Activated naive CD4-positive, alpha-beta T cell (primary cell): ENCODE results near the gene EXOC2.
A peak's percentile ranks its signal among the peaks of the same experiment; 100 is the strongest.

Source experiments
- DNase-seq, 4 experiments: peaks; one replicate each; lab custom pipeline; 2025; lab: John Stamatoyannopoulos, UW

The EXOC2 gene

DNA sequence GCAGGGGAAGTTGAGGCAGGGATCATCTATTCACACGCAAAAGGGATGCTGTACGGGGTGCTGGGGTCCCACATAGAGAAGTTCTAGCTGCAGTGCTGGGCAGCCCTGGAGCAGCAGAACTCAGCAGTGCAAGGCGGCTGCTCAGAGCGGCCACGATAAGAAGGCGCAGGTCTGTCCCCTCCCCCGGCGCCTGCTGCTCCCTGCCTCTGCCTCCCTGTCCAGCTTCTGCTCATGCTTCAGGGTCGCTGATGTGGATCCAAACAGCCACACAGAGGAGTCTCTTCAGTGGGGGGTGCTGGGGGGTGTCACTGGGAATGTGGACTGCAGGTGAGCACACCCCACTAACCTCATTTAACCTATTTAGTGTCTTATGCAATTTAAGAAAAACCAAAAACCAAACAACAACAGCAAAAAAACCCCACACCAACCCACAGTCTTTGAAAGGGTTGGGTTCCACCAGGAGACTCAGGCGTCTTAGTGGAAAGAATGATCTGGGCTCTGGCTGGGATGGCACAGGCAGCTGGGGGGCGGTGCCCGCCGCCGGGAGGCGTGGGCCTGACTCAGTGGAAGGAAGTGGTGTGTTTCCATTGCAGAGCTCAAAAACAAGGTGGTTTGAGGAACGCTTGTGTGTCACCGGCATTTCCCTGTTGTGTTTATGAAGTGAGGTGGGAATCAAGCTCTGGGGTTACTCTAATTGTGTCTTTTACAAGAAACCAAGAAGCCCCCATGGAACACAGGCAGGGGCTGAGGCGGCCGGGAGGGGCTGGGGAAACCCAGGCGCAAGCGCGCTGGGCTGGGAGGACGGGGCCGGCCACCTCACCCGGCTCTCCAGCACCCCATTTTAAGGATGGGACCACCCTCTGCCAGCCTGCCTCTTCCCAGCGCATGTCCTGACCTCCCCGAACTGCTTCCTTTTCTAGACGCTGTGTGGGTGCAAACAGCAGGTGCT lies 246.2 kb downstream of the EXOC2 start:
- DNase-seq = peak; percentile 45 to 70 (median 61)

DNA sequence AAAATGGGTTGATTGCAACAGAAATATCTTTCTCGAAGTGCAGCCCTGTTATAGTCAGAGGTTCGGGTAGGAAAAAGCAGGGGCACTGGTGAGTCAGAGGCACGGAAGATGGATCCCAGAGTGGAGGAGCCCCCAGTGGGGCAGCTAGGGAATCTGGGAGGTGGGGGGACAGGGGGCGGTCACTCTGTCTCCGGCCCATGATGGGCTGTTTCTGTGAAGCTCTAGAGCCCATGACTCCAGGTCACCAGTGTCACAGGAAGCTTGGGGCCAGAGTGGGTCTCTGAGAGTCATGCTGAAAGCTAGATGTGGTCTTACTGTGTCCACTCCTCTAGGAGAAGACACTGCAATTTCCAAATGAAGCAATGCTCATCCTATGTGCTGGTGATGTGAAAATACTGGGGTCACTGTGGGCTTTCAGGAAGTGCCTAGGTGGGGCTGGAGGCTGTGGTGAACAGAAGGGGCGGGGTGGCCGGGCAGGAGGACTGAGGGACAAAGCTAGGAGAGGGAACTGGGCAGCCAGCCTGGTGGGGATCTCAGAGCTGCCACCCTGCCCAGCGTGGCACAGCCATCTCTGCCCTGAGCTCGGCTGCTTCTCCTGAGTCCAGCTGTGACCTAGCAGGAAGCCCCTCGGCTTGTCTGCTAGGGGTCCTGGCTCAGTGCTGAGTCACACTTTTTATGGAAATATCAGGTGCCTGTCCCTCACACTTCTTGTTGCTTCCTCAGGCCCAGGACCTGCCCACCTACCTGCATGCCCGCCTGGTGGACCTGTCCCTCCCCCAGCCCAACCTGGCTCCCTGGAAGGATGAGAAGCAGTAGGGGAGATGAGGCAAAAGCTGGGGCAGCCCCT lies 247.1 kb downstream of the EXOC2 start:
- no peak for DNase-seq

DNA sequence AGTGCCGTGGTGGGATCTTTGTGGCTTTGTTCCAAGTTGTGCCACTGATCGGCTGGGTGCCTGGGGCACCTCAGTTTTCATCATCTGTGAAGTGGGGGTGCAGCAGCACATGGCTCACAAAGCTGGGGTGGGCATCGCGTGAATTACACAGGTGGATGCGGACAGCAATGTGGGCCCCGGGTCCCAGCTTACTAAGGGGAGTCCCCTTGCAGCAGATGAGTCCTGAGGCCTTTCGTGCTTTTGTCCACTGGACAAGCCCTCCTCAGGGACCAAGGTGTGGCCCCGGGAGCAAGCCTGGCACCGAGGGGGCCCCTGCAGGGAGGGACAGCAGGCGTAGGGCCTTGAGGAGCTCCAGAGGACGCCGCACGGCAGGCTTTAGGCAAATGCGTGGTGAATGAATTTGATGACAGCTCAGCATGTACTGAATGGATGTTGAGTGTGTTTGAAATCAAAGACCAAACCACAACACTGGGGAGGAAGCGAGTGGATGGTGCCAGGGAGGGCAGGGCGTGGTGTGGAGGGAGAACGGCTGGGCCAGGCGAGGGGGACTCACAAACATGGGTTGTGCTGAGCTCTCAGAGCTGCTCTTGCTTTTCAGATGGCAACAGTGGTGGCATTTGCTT lies 248.2 kb downstream of the EXOC2 start:
- peak in 2 of 4 experiments; percentile 28 to 30 for DNase-seq

DNA sequence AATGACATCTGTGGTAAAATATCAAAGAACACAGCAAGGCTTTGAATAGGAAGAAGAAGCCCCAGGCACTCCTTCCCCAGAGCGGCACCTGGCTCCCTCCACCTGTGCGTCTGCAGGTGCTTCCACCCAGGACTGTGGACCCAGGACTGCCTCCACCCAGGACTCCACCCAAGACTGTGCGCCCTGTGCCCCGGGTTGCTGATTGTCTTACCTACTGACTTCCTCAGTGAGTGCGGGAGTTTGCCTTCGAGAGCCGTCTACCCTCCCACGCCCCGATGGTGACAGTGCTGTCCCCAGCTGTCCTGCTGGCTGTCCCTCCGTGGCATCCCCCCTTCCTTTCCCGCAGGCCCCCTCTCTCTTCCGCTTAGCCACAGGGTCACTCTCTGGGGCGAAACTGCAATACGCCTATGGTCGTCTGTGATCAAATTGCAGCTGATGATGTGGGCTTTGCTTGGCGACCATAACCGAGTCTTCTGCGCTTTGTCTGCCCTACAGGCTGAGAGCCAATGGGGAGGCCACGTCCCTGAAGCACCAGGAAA lies 249.2 kb downstream of the EXOC2 start:
- DNase-seq = no peak

DNA sequence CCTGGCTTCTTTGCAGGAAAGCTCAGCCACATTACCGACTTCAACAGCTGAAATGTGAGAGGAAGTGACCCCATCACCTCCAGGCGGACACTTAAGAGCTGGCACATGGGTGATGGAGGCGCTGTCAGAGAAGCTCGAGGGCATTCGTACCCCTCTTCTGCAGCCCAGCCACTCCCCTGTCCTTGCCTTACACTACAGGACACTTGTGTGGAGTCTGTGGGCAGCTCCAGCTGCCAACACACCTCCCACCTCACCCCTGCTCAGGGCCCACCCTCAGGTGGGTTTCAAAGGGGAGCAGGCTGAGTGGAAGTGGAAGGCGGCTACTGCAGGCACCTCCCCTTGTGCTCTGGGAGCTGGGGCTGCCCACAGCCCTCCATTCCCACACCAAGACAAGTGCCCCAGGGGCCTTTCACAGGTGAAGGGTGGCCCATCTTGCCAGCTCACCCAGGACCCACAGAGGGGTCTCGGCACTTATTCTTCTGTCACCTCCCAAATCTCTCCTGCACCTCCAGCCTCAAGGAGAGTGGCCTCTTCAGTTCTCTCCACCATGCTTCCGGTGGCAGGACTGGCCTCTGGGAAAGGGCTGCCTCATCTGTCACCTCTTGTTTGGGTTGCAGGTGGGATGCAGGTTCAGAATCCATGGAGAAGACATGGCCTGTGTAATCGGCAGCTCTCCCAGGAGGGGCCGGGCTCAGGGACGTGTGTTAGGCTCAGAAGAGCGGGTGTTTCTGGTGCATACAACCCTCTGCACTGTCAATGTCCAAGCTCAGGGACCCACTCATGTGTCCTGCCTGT lies 251.6 kb downstream of the EXOC2 start:
- DNase-seq = no peak

DNA sequence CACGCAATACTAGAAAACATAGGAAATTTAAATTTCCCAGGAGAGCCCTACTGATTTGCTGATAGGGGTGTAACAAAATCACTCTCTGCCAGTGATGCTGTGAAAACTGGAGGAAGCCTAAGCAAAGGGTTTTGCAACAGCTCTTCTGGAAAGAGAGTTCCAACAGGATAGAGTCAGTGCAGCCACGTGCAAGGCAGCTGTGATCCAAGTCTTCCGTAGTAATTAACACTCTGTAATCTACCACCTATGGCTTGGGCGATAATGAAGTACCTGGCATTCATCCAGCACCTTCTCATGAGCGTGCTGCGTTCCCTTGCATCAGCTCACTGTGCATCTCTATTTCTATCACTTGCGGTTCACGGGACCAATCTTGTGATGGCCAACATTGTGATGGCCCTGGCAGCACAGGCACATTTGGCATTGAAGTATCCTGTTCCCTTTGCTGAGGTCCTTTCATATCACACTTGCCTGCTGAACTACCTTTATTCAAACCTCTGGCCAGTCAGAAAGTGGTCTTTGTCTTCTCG lies 253.2 kb downstream of the EXOC2 start:
- DNase-seq = no peak

DNA sequence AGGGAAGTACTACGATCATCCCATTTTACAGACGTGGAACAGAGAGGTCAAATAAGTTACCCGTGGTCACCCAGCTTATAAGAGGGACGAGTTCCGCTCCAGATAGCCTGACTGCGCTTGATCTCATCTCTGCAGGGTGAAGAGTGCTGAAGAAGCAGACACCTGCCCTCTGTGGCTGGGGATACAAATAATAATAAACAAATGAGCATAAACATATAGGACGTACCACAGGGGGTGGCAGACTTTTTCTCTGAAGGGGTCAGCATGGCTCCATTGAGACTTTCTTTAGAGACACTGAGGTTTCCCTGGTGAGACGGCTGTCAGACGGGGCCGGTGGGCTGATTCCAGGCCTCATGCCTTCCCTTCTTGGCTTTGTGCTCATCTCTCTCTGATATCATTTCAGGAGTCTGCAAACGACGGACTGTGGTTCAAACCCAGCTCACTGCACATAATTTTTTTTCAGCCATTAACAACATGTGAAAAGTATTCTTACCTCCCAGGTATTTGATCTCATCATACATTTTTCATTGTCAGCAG lies 254.2 kb downstream of the EXOC2 start:
- DNase-seq = no peak

DNA sequence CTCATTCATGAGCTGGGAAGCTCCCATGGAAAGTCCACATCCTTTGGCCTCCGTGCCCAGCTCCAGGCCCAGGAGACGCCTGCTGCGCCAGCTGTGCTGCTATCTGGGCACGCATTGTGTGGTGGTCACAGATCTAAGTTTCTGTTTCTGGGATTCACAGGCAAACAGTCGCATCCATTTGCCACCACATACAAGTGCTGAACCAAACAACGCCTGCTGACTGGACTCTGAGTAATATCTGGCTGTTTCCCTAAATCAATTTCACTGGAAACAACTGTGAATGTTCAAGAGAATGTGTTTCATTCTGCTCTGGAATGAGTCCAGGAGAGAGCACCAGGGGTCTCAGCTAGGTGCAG lies 255.9 kb downstream of the EXOC2 start:
- no peak for DNase-seq

DNA sequence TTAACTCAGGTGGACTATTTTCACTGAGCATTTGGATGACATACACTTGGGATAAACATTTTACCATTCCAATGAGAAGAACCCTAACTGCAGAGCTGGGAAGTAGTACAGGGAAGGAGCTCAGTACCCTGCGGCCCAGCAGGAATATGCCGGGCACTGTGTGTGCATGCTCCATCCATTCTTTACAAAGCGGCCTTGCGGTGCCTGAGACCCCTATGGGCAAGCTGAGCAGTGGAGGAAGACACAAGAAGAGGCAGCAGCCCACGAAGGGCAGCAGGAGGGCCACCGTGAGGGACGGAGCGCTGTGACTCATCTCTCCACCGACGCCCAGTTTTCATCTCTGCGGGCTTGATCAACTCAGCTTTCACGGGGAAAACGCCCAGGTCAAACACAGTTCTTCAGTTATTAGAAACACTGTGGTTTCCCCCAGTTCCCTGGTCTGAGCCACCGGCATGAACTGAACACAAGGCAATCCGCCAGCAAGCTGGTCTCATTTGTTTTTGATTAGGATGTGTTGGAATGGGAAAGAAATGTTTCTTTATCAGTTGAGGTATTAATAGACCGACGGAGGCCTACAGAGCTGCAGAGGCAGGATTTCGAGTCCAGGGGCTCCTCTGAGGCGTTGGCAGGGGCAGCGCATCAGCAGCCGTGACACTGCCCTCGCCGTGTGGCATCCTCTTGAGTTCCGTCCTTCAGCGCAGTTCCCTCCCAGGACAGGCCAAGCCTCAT lies 256.5 kb downstream of the EXOC2 start:
- DNase-seq = no peak

DNA sequence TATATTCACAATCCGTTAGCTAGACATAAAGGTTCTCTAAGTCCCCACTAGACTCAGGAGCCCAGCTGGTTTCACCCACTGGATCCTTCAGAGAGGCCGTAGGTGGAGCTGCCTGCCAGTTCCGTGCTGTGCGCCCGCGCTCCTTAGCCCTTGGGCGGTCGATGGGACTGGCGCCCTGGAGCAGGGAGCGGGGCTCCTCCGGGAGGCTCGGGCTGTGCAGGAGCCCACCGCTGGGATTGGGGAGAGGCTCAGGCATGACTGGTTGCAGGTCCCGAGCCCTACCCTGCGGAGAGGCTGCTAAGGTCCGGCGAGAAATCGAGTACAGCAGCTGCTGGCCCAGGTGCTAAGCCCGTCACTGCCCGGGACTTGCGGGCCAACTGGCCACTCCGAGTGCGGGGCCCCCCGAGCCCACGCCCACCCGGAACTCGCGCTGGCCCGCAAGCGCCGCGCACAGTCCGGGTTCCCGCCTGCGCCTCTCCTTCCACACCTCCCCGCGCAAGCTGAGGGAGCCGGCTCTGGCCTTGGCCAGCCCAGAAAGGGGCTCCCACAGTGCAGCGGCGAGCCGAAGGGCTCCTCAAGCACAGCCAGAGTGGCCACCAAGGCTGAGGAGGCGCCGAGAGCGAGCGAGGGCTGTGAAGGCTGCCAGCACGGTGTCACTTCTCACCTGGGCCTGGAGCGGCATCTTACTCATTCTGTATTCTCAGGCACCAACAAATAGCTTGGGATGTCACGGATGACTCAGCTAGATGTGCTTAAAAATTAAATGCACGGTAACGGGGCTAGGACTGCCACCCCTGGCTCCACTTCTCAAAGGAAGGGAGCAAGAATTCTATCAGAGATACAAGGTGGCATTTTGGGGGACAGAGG lies 257.3 kb downstream of the EXOC2 start:
- no peak for DNase-seq
